HepG2 (cell line): ENCODE data around the gene STRN4. TPM values are rescaled to one million over a fixed set of nuclear protein-coding genes. Genes with fewer than 3 reads are reported as not detected.

Source experiments
- ATAC-seq: fragments of 200-7000 bp; cut with Tn5 transposase; 3 replicates; pipeline ENCODE4 v1.9.1; 2020; ENCODE audit warnings: mild to moderate bottlenecking, moderate library complexity
- BruUV-seq: library from RNA; stranded (reverse); fragments of 400-500 nt; replicated peaks from 2 replicates; lab custom pipeline; 2021; lab: Mats Ljungman, UMichigan
- CTCF ChIA-PET: fragments of 300-600 bp; formaldehyde crosslinking; extraction: SDS; loops from one replicate; lab custom pipeline; 2021; ENCODE audit warnings: low total read pairs, inconsistent platforms, low intra/inter-chr PET ratio; lab: Yijun Ruan, JAX
- POLR2A ChIA-PET: fragments of 350-600 bp; sonication (Branson Sonifier 250); formaldehyde crosslinking; loops from one replicate; lab custom pipeline; 2020; ENCODE audit warnings: antibody characterized with exemption, inconsistent platforms; lab: Yijun Ruan, JAX
- DNase-seq: peaks from one replicate; pipeline ENCODE4 v3.0.0-alpha.2; 2015; ENCODE audit warnings: low spot score
- FAIRE-seq: peaks from 3 replicates; lab custom pipeline; 2011; peaks lifted over from hg19 to GRCh38; lab: Jason Lieb, UNC
- H2AFZ ChIP-seq: one replicate; pipeline ENCODE4 v1.6.1; 2011; ENCODE audit warnings: low read length, inconsistent platforms
- H3K27ac ChIP-seq: fragments of 300-600 bp; 3 replicates; pipeline ENCODE4 v1.8.0; 2011; ENCODE audit warnings: mixed run types, mild to moderate bottlenecking, mixed read lengths, low read length, inconsistent platforms; ENCODE audit not compliant: insufficient read depth; ENCODE audit errors: extremely low read length
- H3K27me3 ChIP-seq, 2 experiments: fragments of 200-600 bp in 1 of 2; 2 replicates in 1 of 2; 3 replicates in 1 of 2; pipeline versions ENCODE4 v1.6.0 to v1.8.0; 2011; ENCODE audit warnings: low read length in 2 of 2, mild to moderate bottlenecking in 2 of 2, moderate library complexity in 2 of 2, inconsistent platforms in 1 of 2; ENCODE audit not compliant: insufficient read depth in 2 of 2, control insufficient read depth in 1 of 2
- H3K36me3 ChIP-seq, 2 experiments: fragments of 200-600 bp in 1 of 2; replicated peaks in 1 of 2; 2 replicates in 1 of 2; 3 replicates in 1 of 2; pipeline versions ENCODE4 v1.5.1 to v1.8.0; 2011; ENCODE audit warnings: low read length in 2 of 2, inconsistent platforms in 1 of 2; ENCODE audit not compliant: insufficient read depth in 2 of 2, control insufficient read depth in 1 of 2
- H3K4me1 ChIP-seq: 2 replicates; pipeline ENCODE4 v1.5.1; 2012; ENCODE audit warnings: low read length, inconsistent platforms; ENCODE audit not compliant: insufficient read depth
- H3K4me2 ChIP-seq: 2 replicates; pipeline ENCODE4 v1.6.0; 2011; ENCODE audit warnings: low read depth, low read length, inconsistent platforms
- H3K4me3 ChIP-seq, 3 experiments: fragments of 200-600 bp in 1 of 3; sonication (generic), shearing (Covaris generic) in 1 of 3; replicated peaks in 1 of 3; 2 replicates each; pipeline ENCODE4 v1.5.1; 2011 to 2016; ENCODE audit warnings: low read length in 3 of 3, inconsistent platforms in 2 of 3, low read depth in 2 of 3, mild to moderate bottlenecking in 2 of 3, control low read depth in 1 of 3, mixed read lengths in 1 of 3; ENCODE audit not compliant: insufficient read depth in 1 of 3
- H3K79me2 ChIP-seq: one replicate; pipeline ENCODE4 v1.6.1; 2011; ENCODE audit warnings: low read length, inconsistent platforms; ENCODE audit not compliant: insufficient read depth
- H3K9ac ChIP-seq: 2 replicates; pipeline ENCODE4 v1.6.0; 2011; ENCODE audit warnings: mild to moderate bottlenecking, low read depth, low read length, inconsistent platforms; ENCODE audit not compliant: insufficient read depth
- H3K9me3 ChIP-seq: 2 replicates; pipeline ENCODE4 v1.5.1; 2012; ENCODE audit warnings: mild to moderate bottlenecking, low read length
- H4K20me1 ChIP-seq: 2 replicates; pipeline ENCODE4 v1.6.0; 2011; ENCODE audit warnings: inconsistent platforms, mild to moderate bottlenecking, low read length, moderate library complexity; ENCODE audit not compliant: insufficient read depth
- PBX2 ChIP-seq: IDR thresholded peaks from 2 replicates; pipeline ENCODE4 v1.6.1; 2016; ENCODE audit warnings: control low read depth
- TERF1 ChIP-seq: sonication (generic); formaldehyde crosslinking; IDR thresholded peaks from 2 replicates; pipeline ENCODE4 v1.8.0; 2022; ENCODE audit warnings: mild to moderate bottlenecking, missing genetic modification reagents, moderate library complexity
- ZNF629 ChIP-seq: sonication (generic); formaldehyde crosslinking; conservative IDR thresholded peaks from 2 replicates; pipeline ENCODE4 v1.5.0; 2020; ENCODE audit warnings: missing genetic modification reagents
- WGBS: methylation state at CpG from one replicate; pipeline ENCODE4 v1.1.6; 2017; ENCODE audit warnings: low lambda C conversion rate; 5-methylcytosine and 5-hydroxymethylcytosine counted together
- in situ Hi-C: cut with HindIII; loops from 2 replicates; pipeline ENCODE4 v1.10.0; 2017; ENCODE audit warnings: low pct_unique_long_range_greater_than_20kb; ENCODE audit not compliant: extremely low pct_ligation_motif_present
- intact Hi-C: fragments of 100-400 bp; cut with micrococcal nuclease; formaldehyde crosslinking; loops from one replicate; pipeline ENCODE4 v1.10.0; 2022; ENCODE audit not compliant: unreplicated experiment
- polyA plus RNA-seq, 8 experiments: library from polyadenylated mRNA; depleted of rRNA in 3 of 8; stranded (reverse) in 7 of 8; unstranded in 1 of 8; fragments of >200 nt; fragmentation: Illumina TruSeq in 4 of 8; extraction: Trizol in 4 of 8; gene quantifications; 2 replicates each; pipeline versions ENCODE4 v1.2.1 to v1.2.3, GENCODE V29; 2011 to 2016; ENCODE audit warnings: low read depth in 4 of 8, missing spikeins in 1 of 8, mixed read lengths in 1 of 8; ENCODE audit not compliant: insufficient read depth in 1 of 8
- total RNA-seq, 5 experiments: library from RNA; depleted of rRNA; stranded (reverse); fragments of >200 nt; fragmentation: Illumina TruSeq; extraction: Trizol; gene quantifications; 2 replicates each; pipeline ENCODE4 v1.2.3, GENCODE V29; 2016; ENCODE audit warnings: low read depth in 1 of 5

The STRN4 gene
- total and polyA plus RNA-seq, 2 of the 13 experiments (the other 11 are each of a cell fraction or from before 2014, with no cell fraction given), result 43.1 to 57.3 TPM

- TF ChIP-seq PBX2, result no peak
Observed at GRCh38 chr19:46687438-46688145, 58.7 kb downstream of the STRN4 start (continued).

GRCh38 chr19:46685189-46685588 lies 61.1 kb downstream of the STRN4 start:
- CTCF ChIA-PET, result no interaction called here
- Histone ChIP-seq H4K20me1 (no peaks in the 10 kb centered on the region), H3K36me3 (peaks cover 17 to 51% of the 10 kb centered on the region in 2 experiments), H3K9ac (no peak overlapping the region), H3K27me3 (no peaks in the 10 kb centered on the region), H3K79me2 (no peaks in the 10 kb centered on the region), H3K4me3 (no peak overlapping the region), H3K9me3 (no peaks in the 10 kb centered on the region), H3K4me2 (no peak overlapping the region), H2AFZ (no peak overlapping the region), H3K4me1 (no peaks in the 10 kb centered on the region), H3K27ac (no peak overlapping the region)
- in situ Hi-C loops, result no loop called here
- ATAC-seq (no peak), FAIRE-seq (no peak), DNase-seq (no peak)
- no TSS peak for BruUV-seq
- POLR2A ChIA-PET, result no interaction called here
- 80% methylated on average over 3 of the region's 3 CpGs for WGBS
- intact Hi-C loops, result no loop called here
- TF ChIP-seq TERF1 (CRISPR knock-in tag) (no peak), ZNF629 (CRISPR knock-in tag) (peak; percentile 63; the same call in 1 of the 2 replicates)
- TF ChIP-seq, all 625 proteins: peak for 1
